ENCODE data around the gene GABRR3. TPM values are rescaled to one million over a fixed set of nuclear protein-coding genes. Genes with fewer than 3 reads are reported as not detected.
"Not testable (repeated sequence)": the region's sequence is repeated elsewhere in the genome, so short reads cannot be mapped to it uniquely, and the experiment has no call there.

The GABRR3 gene
- total RNA-seq, 1 experiment from 2014 or later, result not detected

GRCh38 chr3:98022978-98023820 lies 11.9 kb downstream of the GABRR3 start:
- peak; percentile 62 for DNase-seq (ENCODE audit: extremely low read depth, low read depth)

DNA sequence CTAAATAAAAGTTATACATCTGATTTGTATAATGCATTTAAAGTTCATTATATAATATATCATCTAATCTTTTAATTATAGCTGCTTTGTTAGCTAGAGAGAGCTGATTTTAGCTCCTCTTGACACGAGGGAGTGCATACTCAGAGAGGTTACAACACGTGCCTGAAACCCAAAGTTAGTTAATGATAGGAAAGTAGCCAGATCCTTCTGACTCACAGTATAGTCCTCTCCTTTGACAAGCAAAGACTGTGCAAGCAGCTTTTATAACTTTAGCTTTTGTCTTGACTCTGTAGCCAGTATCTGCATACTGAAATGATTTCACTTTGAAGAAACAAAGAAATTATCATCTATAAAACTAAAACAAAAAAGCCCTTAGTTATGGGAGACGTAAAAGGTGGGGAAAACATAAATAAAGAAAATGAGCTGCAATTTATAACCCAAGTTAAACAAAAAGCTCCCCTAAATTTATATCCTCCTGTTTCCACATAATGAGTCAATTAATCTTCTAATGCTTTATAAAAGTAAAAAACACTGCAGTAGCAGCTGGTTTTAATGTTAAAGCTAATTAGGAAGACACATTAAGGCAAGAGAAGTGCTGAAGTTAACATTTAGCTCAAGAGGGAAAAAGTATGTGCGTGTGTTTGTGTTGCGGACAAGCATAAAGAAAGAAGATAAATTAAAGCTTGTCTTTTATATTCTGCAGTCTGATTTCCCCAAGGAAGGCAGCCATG lies 13.1 kb downstream of the GABRR3 start:
- DNase-seq (ENCODE audit: extremely low read depth, low read depth), result no peak

- no peak for DNase-seq (ENCODE audit: extremely low read depth, low read depth)
Measured at GRCh38 chr3:98020412-98020811, 14.7 kb downstream of the GABRR3 start.

DNA sequence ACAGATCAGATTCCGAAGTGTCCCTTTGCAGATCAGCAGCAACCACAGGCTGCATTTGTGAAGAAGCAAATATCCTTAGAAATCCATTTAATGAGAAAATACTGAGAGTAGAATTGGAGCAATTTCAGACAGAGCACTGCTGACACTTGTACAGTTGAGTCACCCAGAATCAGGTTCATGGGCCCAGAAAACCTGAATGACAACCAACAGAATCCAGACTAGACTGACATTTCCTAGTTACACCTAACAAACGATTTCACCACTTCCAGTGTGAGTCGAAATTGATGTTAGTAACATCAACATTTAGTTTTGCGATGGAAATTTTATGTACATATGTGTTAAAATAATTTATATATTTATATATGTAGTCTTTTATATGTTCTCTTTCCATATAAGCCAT lies 16.8 kb downstream of the GABRR3 start:
- no peak for DNase-seq (ENCODE audit: extremely low read depth, low read depth)

DNA sequence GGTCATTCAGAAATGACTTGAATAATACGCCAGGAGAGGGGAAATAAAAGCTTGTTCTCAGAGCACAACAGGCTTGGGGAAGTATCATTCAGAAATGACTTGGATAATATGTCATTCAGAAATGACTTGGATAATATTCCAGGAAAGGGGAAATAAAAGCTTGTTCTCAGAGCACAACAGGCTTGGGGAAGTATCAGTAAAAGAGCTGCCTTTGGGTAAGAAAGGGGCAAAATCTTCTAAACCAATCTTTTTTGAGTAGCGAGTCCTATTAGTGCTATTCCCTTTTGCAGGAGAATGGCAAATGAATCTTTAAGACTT lies 20.9 kb downstream of the GABRR3 start:
- no peak for DNase-seq (ENCODE audit: extremely low read depth, low read depth)

- peak; percentile 16 for DNase-seq (ENCODE audit: extremely low read depth, low read depth)
Measured at GRCh38 chr3:98013411-98014267, 21.5 kb downstream of the GABRR3 start.

- DNase-seq (ENCODE audit: extremely low read depth, low read depth), result no peak
Measured at GRCh38 chr3:98012979-98013378, 22.1 kb downstream of the GABRR3 start.

DNA sequence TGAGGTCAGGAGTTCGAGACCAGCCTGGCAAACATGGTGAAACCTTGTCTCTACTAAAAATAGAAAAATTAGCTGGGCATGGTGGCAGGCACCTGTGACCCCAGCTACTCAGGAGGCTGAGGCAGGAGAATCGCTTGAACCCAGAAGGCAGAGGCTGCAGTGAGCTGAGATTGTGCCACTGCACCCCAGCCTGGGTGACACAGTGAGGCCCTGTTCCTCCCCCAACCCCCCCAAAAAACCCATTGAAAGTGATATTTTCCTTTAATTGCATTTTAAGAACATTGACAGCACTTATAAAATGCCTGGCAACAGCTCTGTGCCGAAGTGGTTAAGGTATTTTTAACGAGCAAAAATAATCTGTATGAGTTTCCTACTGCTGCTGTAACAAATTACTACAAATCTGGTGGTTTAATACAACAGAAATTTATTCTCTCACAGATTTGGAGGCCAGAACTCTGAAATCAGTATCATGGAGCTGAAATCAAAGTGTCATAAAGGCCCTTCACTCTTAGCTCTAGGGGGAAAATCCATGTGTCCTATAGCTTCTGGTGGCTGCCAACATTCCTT lies 24.1 kb downstream of the GABRR3 start:
- DNase-seq (ENCODE audit: extremely low read depth, low read depth), result not testable (repeated sequence)

GRCh38 chr3:98010194-98010882 lies 24.8 kb downstream of the GABRR3 start:
- DNase-seq (ENCODE audit: extremely low read depth, low read depth), result no peak

- DNase-seq (ENCODE audit: extremely low read depth, low read depth), result no peak
Measured at GRCh38 chr3:98008855-98009254, 26.3 kb downstream of the GABRR3 start.

DNA sequence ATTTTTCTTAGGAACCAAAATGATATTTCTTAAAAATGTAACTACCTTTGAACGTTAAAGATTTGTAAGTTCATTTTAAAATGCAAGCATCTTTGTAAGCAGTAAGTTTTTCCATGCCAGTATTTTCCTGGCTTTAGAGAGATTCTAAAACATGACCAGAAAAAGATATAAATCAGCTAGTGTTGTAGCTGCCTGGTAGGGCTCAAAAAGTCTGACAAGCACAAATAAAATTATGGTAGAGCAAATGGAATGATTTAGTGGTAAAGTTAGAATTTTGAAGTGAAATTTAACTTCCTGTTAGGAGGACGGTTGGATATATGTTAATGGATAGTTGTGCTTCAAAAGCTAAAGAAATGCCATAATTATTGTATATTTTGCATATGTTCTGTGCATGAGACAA lies 29.7 kb downstream of the GABRR3 start:
- DNase-seq (ENCODE audit: extremely low read depth, low read depth), result no peak

DNA sequence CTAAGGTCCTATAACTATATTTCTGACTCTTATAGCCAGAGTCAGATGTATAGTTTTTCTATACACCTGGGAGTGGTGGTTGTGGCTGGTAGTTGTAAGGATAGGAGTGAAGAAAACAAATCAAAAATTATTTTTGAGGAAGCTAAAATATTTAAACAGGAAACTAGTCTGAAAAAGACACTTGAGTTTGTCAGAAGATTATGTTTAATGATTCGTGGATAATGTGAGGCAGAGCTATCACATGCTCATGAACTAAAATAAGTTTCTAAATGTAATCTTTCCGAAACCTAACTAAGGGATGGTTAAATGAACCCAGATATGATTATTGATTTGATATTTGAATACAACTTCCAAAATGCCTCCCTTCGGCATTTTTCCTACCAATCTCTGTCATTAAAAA lies 30.4 kb downstream of the GABRR3 start:
- DNase-seq (ENCODE audit: extremely low read depth, low read depth), result no peak

DNA sequence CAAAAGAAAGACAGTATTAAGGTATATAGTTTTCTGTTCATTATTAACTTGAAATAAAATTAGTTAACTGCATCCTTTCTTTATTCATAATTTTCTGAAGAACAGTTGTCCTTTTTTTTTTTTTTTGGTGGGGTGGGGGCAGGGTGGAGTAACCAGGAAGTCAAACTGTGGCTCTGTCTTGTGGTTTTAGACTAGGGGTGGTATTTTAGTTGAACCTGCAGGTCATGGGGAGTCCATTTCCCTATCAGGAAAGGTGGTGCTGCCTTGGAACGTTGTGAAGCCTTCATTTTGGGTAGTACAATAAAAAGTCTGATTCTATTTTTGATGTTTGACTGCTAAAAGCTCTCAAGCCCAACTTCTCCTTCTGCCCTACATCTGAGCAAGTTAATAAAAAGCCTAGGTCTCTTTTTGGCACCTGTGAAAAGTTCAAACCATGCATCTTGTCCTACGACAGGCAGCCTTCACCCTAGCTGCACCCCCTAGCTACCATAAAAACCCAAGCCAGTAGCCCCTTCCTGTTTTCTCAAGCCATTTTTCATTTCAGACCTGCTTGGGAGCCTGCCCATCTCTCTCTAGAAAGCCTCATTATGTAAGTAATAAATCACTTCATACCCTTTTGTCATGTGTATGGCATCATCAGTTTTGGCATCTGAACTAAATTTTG lies 31.7 kb downstream of the GABRR3 start:
- DNase-seq (ENCODE audit: extremely low read depth, low read depth), result no peak

- no peak for DNase-seq (ENCODE audit: extremely low read depth, low read depth)
Measured at GRCh38 chr3:98002717-98003116, 32.4 kb downstream of the GABRR3 start.

- no peak for DNase-seq (ENCODE audit: extremely low read depth, low read depth)
Measured at GRCh38 chr3:97999994-98000393, 35.1 kb downstream of the GABRR3 start.

- no peak for DNase-seq (ENCODE audit: extremely low read depth, low read depth)
Measured at GRCh38 chr3:97999103-97999502, 36.0 kb downstream of the GABRR3 start.

GRCh38 chr3:97996988-97997387 lies 38.1 kb downstream of the GABRR3 start:
- no peak for DNase-seq (ENCODE audit: extremely low read depth, low read depth)

DNA sequence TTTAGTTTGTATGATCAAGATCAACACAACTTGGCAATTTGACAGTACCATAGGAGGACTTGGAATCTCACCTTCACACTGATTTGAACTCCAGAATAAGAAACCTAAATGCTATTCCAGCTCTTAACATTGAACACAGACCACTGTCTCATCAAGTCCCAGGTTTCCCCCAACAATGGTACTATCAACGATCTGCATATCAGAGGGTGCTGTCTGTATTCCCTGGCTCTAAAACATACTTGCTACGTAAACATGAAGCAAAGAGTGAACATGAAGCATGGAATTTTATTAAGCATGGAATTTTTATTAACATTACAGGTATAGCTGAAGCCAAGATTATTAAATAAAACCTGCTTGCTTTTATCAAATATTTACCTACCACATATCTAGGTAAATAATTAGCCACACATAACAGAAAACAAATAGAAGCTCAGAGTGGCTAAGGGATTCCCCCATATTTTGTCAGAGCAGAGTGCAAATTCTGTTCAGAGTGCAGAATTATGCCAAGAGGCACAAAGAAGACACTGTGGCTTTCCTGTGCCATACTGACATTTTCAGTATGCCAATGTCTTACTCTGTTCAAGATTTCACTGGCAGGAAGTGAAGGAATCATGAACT lies 40.7 kb downstream of the GABRR3 start:
- no peak for DNase-seq (ENCODE audit: extremely low read depth, low read depth)

DNA sequence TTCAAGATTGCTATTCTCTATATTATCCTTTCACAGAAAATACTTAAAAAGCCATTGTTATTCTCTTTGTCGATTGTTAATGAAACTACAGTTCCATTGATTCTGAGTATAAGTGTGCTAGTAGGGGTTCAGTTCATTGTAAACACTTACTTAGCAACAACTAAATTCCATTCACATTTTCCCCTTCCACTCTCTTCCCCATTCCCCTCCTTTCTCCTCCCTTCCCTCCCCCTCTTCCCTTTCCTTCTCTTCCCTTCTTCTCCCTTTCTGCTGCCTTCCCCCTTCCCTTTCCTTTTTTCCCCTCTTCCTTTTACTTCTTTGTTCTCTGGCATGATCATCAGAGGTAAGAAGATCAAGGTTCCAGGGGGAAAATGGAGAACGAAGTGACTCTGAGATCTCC lies 41.6 kb downstream of the GABRR3 start:
- DNase-seq (ENCODE audit: extremely low read depth, low read depth), result no peak
